Astrocyte (in vitro differentiated cells and primary cell): Measurements from ENCODE around the gene SLC25A53. TPM values are rescaled to one million over a fixed set of nuclear protein-coding genes. Genes with fewer than 3 reads are reported as not detected.

ENCODE experiments used
- DNase-seq: peaks from one replicate; pipeline ENCODE4 v3.0.0-alpha.2; 2010; ENCODE audit warnings: low read depth
- FAIRE-seq: peaks from 2 replicates; lab custom pipeline; 2011; peaks lifted over from hg19 to GRCh38; lab: Jason Lieb, UNC
- H2AFZ ChIP-seq: 2 replicates; pipeline ENCODE4 v1.6.0; 2012; ENCODE audit warnings: low read depth, low read length, inconsistent platforms
- H3K27ac ChIP-seq: 2 replicates; pipeline ENCODE4 v1.5.1; 2011; ENCODE audit warnings: low read depth, low read length, inconsistent platforms
- H3K27me3 ChIP-seq: 2 replicates; pipeline ENCODE4 v1.6.0; 2011; ENCODE audit warnings: low read length, inconsistent platforms; ENCODE audit not compliant: insufficient read depth
- H3K36me3 ChIP-seq: 2 replicates; pipeline ENCODE4 v1.5.1; 2011; ENCODE audit warnings: low read length, inconsistent platforms; ENCODE audit not compliant: insufficient read depth
- H3K4me1 ChIP-seq: 2 replicates; pipeline ENCODE4 v1.5.1; 2011; ENCODE audit warnings: low read length, inconsistent platforms; ENCODE audit not compliant: insufficient read depth
- H3K4me2 ChIP-seq: 2 replicates; pipeline ENCODE4 v1.6.0; 2012; ENCODE audit warnings: low read length, inconsistent platforms
- H3K4me3 ChIP-seq: 2 replicates; pipeline ENCODE4 v1.5.1; 2011; ENCODE audit warnings: low read depth, mild to moderate bottlenecking, low read length, inconsistent platforms; ENCODE audit not compliant: insufficient read depth
- H3K79me2 ChIP-seq: 2 replicates; pipeline ENCODE4 v1.6.0; 2012; ENCODE audit warnings: mild to moderate bottlenecking, low read length, inconsistent platforms; ENCODE audit not compliant: insufficient read depth
- H3K9ac ChIP-seq: 2 replicates; pipeline ENCODE4 v1.6.0; 2012; ENCODE audit warnings: mild to moderate bottlenecking, low read length, inconsistent platforms
- H3K9me3 ChIP-seq: 2 replicates; pipeline ENCODE4 v1.5.1; 2012; ENCODE audit warnings: low read depth, mild to moderate bottlenecking, low read length, inconsistent platforms; ENCODE audit not compliant: insufficient read depth
- H4K20me1 ChIP-seq: 2 replicates; pipeline ENCODE4 v1.6.0; 2012; ENCODE audit warnings: low read length, inconsistent platforms; ENCODE audit not compliant: insufficient read depth
- H3K27ac Mint-ChIP-seq: one replicate; pipeline ENCODE4 v1.8.0; 2021; ENCODE audit warnings: mild to moderate bottlenecking, mixed read lengths; ENCODE audit not compliant: unreplicated experiment
- H3K27me3 Mint-ChIP-seq: one replicate; pipeline ENCODE4 v1.8.0; 2021; ENCODE audit warnings: low read depth, mixed read lengths; ENCODE audit not compliant: unreplicated experiment
- H3K36me3 Mint-ChIP-seq: one replicate; pipeline ENCODE4 v1.8.0; 2021; ENCODE audit warnings: low read depth, mixed read lengths; ENCODE audit not compliant: unreplicated experiment
- H3K4me1 Mint-ChIP-seq: one replicate; pipeline ENCODE4 v1.8.0; 2021; ENCODE audit warnings: low read depth, mixed read lengths; ENCODE audit not compliant: unreplicated experiment
- H3K4me3 Mint-ChIP-seq: one replicate; pipeline ENCODE4 v1.8.0; 2021; ENCODE audit warnings: mild to moderate bottlenecking, moderate library complexity, mixed read lengths; ENCODE audit not compliant: unreplicated experiment
- H3K9me3 Mint-ChIP-seq: one replicate; pipeline ENCODE4 v1.8.0; 2021; ENCODE audit warnings: mild to moderate bottlenecking, mixed read lengths; ENCODE audit not compliant: unreplicated experiment
- CTCF ChIP-seq: IDR thresholded peaks from 2 replicates; pipeline ENCODE4 v1.5.1; 2011; ENCODE audit warnings: low read depth, mild to moderate bottlenecking, inconsistent platforms, low read length, moderate library complexity; ENCODE audit not compliant: insufficient read depth
- EZH2 ChIP-seq: IDR thresholded peaks from 2 replicates; pipeline ENCODE4 v1.6.1; 2012; ENCODE audit warnings: mild to moderate bottlenecking, low read length, inconsistent platforms; ENCODE audit not compliant: insufficient read depth
- total RNA-seq: library from RNA; stranded (reverse); gene quantifications from 2 replicates; pipeline ENCODE4 v1.2.1, GENCODE V29; 2021

SLC25A53 gene
- total RNA-seq, 1 donor from 2014 or later = 5.3 TPM

DNA sequence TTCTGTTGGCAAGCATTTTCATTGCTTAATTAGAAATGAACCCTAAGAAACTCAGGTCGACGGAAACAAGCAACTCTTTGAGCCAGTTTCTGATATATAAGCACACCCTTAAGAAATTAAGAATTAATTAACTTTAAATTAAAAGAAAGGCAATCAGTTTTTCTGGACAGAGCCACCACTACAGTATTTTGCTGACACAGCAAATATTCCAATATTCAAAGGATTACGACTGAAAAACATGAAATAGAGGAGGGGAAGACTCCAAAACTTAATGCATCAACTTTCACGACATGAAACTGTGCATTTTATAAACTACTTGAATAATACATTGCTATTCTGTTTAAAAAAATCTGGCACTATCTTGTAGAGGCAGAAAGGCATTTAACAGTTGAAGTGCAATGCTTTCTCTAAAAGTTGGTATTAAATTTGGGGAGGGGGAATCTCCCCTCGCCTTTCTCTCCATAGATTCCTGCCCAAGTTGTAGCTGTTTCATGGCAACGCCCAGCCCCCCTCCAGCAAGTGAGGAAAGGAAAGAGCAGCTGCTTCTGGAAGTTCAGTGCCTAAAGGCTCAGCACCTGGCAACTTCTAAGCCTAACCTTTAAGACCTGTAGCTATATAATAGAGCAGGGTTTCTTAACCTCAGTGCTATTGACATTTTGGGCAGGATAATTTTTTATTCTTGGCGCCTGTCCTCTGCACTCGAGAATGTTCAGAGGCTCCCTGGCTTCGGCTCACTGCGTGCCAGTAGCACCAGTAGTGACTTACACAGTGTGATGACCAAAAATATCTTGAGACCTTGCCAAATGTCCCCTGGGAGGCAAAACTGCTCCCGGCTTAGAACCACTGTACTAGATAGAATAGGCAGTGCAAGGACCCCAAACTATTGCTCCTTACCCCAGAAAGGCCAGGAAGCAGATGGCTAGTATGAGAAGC lies 51.2 kb downstream of the SLC25A53 start:
- Histone ChIP-seq H3K36me3 (no peaks in the 10 kb centered on the region), H3K27me3 (no peaks in the 10 kb centered on the region), H2AFZ (no peak overlapping the region), H3K4me3 (no peak overlapping the region), H3K4me1 (no peaks in the 10 kb centered on the region), H3K9ac (no peak overlapping the region), H3K79me2 (no peaks in the 10 kb centered on the region), H3K9me3 (no peaks in the 10 kb centered on the region), H4K20me1 (no peaks in the 10 kb centered on the region), H3K27ac (no peak overlapping the region), H3K4me2 (no peak overlapping the region)
- H3K27me3 Mint-ChIP-seq = no peaks in the 10 kb centered on the region
- H3K4me3 Mint-ChIP-seq = no peak overlapping the region
- no peak for TF ChIP-seq CTCF
- TF ChIP-seq EZH2 = no peak
- FAIRE-seq (peak; percentile 95), DNase-seq (no peak)
- no peaks in the 10 kb centered on the region for H3K36me3 Mint-ChIP-seq
- H3K9me3 Mint-ChIP-seq = no peaks in the 10 kb centered on the region
- H3K4me1 Mint-ChIP-seq = no peaks in the 10 kb centered on the region
- no peak overlapping the region for H3K27ac Mint-ChIP-seq

GRCh38 chrX:104104676-104105075 lies 52.1 kb downstream of the SLC25A53 start:
- FAIRE-seq (peak; percentile 64), DNase-seq (no peak)
- Histone ChIP-seq H3K27me3 (no peaks in the 10 kb centered on the region), H3K27ac (no peak overlapping the region), H4K20me1 (no peaks in the 10 kb centered on the region), H3K79me2 (no peaks in the 10 kb centered on the region), H3K9me3 (no peaks in the 10 kb centered on the region), H3K4me2 (no peak overlapping the region), H2AFZ (no peak overlapping the region), H3K4me3 (no peak overlapping the region), H3K4me1 (no peaks in the 10 kb centered on the region), H3K9ac (no peak overlapping the region), H3K36me3 (no peaks in the 10 kb centered on the region)
- H3K27me3 Mint-ChIP-seq = no peaks in the 10 kb centered on the region
- no peak for TF ChIP-seq EZH2
- no peak for TF ChIP-seq CTCF
- no peaks in the 10 kb centered on the region for H3K9me3 Mint-ChIP-seq
- H3K4me1 Mint-ChIP-seq = no peaks in the 10 kb centered on the region
- H3K36me3 Mint-ChIP-seq = no peaks in the 10 kb centered on the region
- H3K27ac Mint-ChIP-seq = no peak overlapping the region
- no peak overlapping the region for H3K4me3 Mint-ChIP-seq

DNA sequence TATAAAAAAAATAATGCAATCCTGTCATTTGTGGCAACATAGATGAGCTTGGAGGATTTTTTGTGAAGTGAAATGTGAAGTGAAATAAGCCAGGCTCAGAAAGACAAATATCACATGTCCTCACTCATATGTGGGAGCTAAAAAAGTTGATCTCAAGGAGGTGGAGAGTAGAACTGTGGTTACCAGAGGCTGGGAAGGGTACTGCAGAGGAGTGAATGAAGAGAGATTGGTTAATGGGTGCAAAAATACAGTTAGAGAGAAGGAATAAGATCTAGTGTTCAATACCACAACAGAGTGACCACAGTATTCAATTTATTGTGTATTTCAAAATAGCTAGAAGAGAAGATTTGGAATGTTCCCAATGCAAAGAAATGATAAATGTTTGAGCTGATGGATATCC lies 57.9 kb downstream of the SLC25A53 start:
- FAIRE-seq (peak; percentile 93), DNase-seq (no peak)
- Mint-ChIP-seq H3K9me3 (no peaks in the 10 kb centered on the region), H3K36me3 (no peaks in the 10 kb centered on the region), H3K27me3 (no peaks in the 10 kb centered on the region), H3K4me1 (no peaks in the 10 kb centered on the region), H3K4me3 (no peak overlapping the region), H3K27ac (no peak overlapping the region)
- H3K79me2 ChIP-seq = no peaks in the 10 kb centered on the region
- H3K36me3 ChIP-seq = no peaks in the 10 kb centered on the region
- H4K20me1 ChIP-seq = no peaks in the 10 kb centered on the region
- no peaks in the 10 kb centered on the region for H3K9me3 ChIP-seq
- H2AFZ ChIP-seq = no peak overlapping the region
- TF ChIP-seq CTCF (no peak), EZH2 (no peak)
- no peak overlapping the region for H3K27ac ChIP-seq
- no peak overlapping the region for H3K4me2 ChIP-seq
- H3K4me3 ChIP-seq = no peak overlapping the region
- H3K4me1 ChIP-seq = no peaks in the 10 kb centered on the region
- H3K27me3 ChIP-seq = no peaks in the 10 kb centered on the region
- no peak overlapping the region for H3K9ac ChIP-seq
